Kidney epithelial cell (primary cell): ENCODE measurements around the gene ZNF444. TPM values are rescaled to one million over a fixed set of nuclear protein-coding genes. Genes with fewer than 3 reads are reported as not detected.

ENCODE experiments used
- DNase-seq: peaks from one replicate; pipeline ENCODE4 v3.0.0-alpha.2; 2010; ENCODE audit warnings: low read depth
- H3K27me3 ChIP-seq: 2 replicates; pipeline ENCODE4 v1.6.0; 2011; ENCODE audit warnings: low read length; ENCODE audit not compliant: control insufficient read depth, insufficient read depth
- H3K36me3 ChIP-seq: 2 replicates; pipeline ENCODE4 v1.5.1; 2011; ENCODE audit warnings: low read length; ENCODE audit not compliant: control insufficient read depth, insufficient read depth
- H3K4me3 ChIP-seq: 2 replicates; pipeline ENCODE4 v1.5.1; 2011; ENCODE audit warnings: low read depth, mild to moderate bottlenecking, control low read depth, low read length
- CTCF ChIP-seq: IDR thresholded peaks from 2 replicates; pipeline ENCODE4 v1.5.1; 2011; ENCODE audit warnings: mild to moderate bottlenecking, moderate library complexity, low read length, control low read depth, inconsistent platforms; ENCODE audit not compliant: insufficient read depth, poor library complexity, severe bottlenecking
- total RNA-seq: library from RNA; depleted of rRNA; stranded (reverse); fragments of >200 nt; gene quantifications from 2 replicates; pipeline ENCODE4 v1.2.3, GENCODE V29; 2015

Gene ZNF444
- total RNA-seq, 1 donor from 2014 or later = 40.0 TPM

GRCh38 chr19:56120002-56120370 lies 21.1 kb upstream of the ZNF444 start:
- Histone ChIP-seq H3K36me3 (peaks cover 1% of the 10 kb centered on the region), H3K4me3 (peak overlapping the region; percentile 60), H3K27me3 (no peaks in the 10 kb centered on the region)
- no peak for TF ChIP-seq CTCF
- DNase-seq = no peak

DNA sequence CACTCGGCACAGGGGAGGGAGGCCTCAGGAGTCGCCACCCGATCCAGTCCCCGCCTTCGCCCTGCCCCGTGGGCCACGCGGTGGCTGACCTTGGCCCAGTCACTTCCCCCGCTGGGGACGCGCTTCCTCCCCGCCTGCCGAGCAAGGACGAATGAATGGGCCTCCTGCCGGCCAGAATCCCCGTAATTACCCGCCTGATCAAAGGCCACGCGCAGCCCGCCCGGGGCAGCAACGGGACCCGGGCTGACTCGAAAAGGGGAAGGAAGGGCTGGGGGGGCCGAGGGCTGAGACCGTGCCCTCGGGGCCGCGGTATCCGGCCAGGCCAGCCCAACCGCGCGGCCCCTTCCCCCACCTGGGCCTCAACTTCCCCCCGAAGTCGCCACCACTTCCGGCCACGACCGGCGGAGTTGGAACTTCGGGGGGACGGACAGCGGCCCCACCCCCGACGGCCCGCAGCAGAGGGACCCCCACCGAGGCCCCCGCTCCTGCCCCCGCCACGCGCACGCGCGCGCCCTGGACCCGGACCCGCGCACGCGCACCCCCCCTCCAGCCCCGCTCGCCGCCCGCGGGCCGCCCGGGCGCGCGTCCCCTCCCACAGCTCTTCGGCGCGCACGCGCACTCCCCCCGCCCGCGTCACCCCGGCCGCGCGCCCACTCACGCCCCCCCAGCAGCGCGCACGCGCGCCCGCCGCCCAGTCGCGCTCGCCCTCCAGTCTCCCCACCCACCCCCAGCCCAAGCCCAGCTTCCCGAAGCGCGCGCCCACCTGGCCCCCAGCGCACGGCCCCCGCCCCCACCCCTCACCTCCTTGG lies 20.5 kb upstream of the ZNF444 start:
- DNase-seq = no peak
- H3K36me3 ChIP-seq = peaks cover 1% of the 10 kb centered on the region
- TF ChIP-seq CTCF = peak; percentile 18
- no peaks in the 10 kb centered on the region for H3K27me3 ChIP-seq
- H3K4me3 ChIP-seq = peak overlapping the region; percentile 60

- DNase-seq = peak; percentile 65
- Histone ChIP-seq H3K27me3 (no peaks in the 10 kb centered on the region), H3K36me3 (peaks cover 1% of the 10 kb centered on the region), H3K4me3 (peak within 1 kb of the TSS; percentile 60)
- no peak for TF ChIP-seq CTCF
Measured at GRCh38 chr19:56121180-56122167, 19.6 kb upstream of the ZNF444 start, which contains the start of gene ZNF787. TSS of gene ZNF787 (minus strand) at chr19:56121295. CDS start at chr19:56103217, 18,078 bp downstream.

DNA sequence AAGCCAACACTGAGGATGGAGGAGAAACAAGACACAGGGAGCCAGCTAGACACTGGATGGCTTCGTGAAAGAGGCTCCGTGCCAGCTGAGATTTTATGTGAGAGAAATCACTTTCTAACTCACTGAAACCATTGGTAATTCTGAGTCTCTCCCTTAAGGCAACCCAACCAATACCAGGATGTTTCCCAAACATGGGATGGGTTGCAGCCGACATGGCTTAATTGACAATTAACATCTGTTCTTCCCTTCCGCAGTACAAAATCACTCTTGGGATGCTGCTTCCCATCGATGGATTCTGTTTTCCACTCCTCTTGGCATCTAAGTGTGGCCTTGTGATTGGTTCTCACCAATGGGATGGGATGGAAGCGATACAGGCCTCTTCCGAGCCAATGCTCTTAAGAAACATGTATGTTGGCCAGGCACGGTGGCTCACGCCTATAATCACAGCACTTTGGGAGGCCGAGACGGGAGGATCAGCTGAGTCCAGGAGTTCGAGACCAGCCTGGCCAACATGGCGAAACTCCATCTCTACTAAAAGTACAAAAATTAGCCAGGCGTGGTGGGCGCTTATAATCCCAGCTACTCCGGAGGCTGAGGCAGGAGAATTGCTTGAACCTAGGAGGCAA lies 17.7 kb upstream of the ZNF444 start:
- H3K27me3 ChIP-seq = no peaks in the 10 kb centered on the region
- H3K36me3 ChIP-seq = peaks cover 1% of the 10 kb centered on the region
- no peak overlapping the region for H3K4me3 ChIP-seq
- no peak for TF ChIP-seq CTCF
- DNase-seq = no peak

DNA sequence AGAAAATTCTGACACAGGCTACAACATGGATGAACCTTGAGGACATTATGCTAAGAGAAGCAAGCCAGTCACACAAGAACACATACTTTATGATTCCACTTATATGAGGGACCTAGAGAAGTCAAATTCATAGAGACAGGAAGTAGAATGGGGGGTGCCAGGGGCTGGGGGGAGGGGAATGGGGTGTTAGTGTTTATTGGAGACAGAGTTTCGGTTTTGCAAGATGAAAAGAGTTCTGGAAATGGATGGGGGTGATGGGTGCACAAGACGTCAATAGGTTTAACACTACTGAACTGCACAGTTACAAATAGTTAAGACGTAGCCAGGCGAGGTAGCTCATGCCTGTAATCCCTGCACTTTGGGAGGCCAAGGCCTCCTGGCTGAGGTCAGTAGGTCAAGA lies 16.5 kb upstream of the ZNF444 start:
- H3K27me3 ChIP-seq = no peaks in the 10 kb centered on the region
- H3K4me3 ChIP-seq = no peak overlapping the region
- DNase-seq = no peak
- no peaks in the 10 kb centered on the region for H3K36me3 ChIP-seq
- TF ChIP-seq CTCF = no peak
